NT2/D1 (cell line): ENCODE measurements around the gene ZDHHC17.

ENCODE experiments used
- SUZ12 ChIP-seq: IDR thresholded peaks from 2 replicates; pipeline ENCODE4 v1.6.1; 2011; ENCODE audit not compliant: insufficient read length, insufficient read depth; ENCODE audit errors: extremely low read depth
- ZNF274 ChIP-seq: IDR thresholded peaks from 2 replicates; pipeline ENCODE4 v1.6.1; 2011; ENCODE audit warnings: mild to moderate bottlenecking, low read depth, low read length

- TF ChIP-seq ZNF274 (no peak), SUZ12 (no peak)
These were observed 34.9 kb downstream of the ZDHHC17 start for GRCh38 chr12:76798864-76799263.
